Effector memory CD8-positive, alpha-beta T cell (primary cell): ENCODE data around the gene TCL1B.
"Not testable (repeated sequence)": the region's sequence is repeated elsewhere in the genome, so short reads cannot be mapped to it uniquely, and the experiment has no call there.

Source experiments
- ATAC-seq: fragments of 150-1000 bp; cut with Tn5 transposase; replicated peaks from 2 replicates; pipeline ENCODE4 v1.10.0; 2021; ENCODE audit warnings: mild to moderate bottlenecking, moderate library complexity
- DNase-seq, 3 experiments: peaks; one replicate each; pipeline ENCODE4 v3.0.0; 2021
- H3K27ac Mint-ChIP-seq, 2 donors: one replicate each; pipeline ENCODE4 v1.8.0; 2022; ENCODE audit warnings: mild to moderate bottlenecking in 2 of 2, mixed read lengths in 2 of 2, moderate library complexity in 2 of 2
- H3K27me3 Mint-ChIP-seq, 2 donors: one replicate each; pipeline ENCODE4 v1.8.0; 2022; ENCODE audit warnings: mixed read lengths in 2 of 2
- H3K36me3 Mint-ChIP-seq: one replicate; pipeline ENCODE4 v1.8.0; 2022; ENCODE audit warnings: mild to moderate bottlenecking, moderate library complexity, mixed read lengths; ENCODE audit not compliant: insufficient read depth
- H3K4me1 Mint-ChIP-seq, 2 donors: one replicate each; pipeline ENCODE4 v1.8.0; 2022; ENCODE audit warnings: low read depth in 2 of 2, mixed read lengths in 2 of 2
- H3K4me3 Mint-ChIP-seq, 2 donors: one replicate each; pipeline ENCODE4 v1.8.0; 2022; ENCODE audit warnings: mild to moderate bottlenecking in 2 of 2, mixed read lengths in 2 of 2, moderate library complexity in 2 of 2
- H3K9me3 Mint-ChIP-seq, 2 donors: one replicate each; pipeline ENCODE4 v1.8.0; 2022; ENCODE audit warnings: mixed read lengths in 2 of 2

The TCL1B gene

DNA sequence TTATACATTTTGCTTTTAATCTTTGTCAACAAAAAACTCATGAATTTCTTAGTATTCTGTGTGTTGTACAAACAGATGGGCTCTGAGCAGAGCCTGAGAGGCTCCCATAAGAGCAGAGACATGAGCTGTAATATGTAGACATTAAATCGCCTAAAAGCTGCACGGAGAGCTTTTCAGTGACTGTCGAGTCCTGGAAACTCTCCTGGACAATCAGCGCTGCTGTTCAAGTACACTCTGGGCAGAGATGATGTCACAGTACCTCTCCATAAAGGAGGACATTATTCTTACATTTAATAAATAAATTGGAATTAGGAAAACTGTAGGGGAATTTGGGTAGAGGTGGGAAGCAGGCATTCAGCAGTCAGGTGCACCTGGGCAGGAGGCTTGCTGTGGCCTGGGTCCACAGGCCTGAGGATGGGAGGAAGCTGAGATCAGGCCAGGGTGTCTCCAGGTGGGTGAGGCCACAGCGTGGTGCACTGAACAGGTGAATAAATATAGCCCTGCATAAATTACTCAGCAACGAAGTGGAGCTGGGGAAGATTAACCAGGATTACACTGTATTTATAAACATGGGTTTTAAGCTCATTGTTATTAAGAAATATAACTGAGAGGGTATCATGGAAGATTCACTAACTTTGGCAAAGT lies 41.0 kb downstream of the TCL1B start:
- ATAC-seq, result no peak
- Mint-ChIP-seq H3K36me3 (no peaks in the 10 kb centered on the region), H3K27ac (no peak overlapping the region), H3K4me1 (no peaks in the 10 kb centered on the region), H3K4me3 (no peak overlapping the region), H3K27me3 (peaks cover 70 to 87% of the 10 kb centered on the region in 2 donors), H3K9me3 (peaks cover 0 to 11% of the 10 kb centered on the region in 2 donors)
- DNase-seq, result no peak

DNA sequence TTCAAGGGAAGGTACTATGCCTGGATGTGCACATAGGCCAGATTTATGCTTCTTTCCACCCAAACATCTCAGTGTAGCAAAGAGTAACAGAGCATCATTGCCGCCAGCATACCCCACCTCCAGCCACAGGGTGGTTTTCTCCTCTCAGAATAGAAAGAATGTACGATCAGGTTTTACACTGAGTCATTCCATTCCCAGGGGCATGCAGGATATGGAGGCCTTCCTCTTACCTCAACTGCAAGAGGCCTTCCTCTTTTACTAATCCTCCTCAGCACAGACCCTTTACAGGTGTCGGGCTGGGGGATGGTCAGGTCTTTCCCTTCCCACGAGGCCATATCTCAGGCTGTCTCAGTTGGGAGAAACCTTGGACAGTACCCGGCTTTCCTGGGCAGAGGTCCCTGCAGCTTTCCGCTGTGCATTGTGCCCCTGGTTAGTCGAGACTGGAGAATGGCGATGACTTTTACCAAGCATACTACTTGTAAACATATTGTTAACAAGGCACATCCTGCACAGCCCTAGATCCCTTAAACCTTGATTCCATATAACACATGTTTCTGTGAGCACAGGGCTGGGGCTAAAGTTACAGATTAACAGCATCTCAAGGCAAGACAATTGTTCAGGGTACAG lies 43.3 kb downstream of the TCL1B start:
- DNase-seq, H3K9me3 Mint-ChIP-seq, H3K36me3 Mint-ChIP-seq, H3K27ac Mint-ChIP-seq, ATAC-seq, H3K4me3 Mint-ChIP-seq, H3K4me1 Mint-ChIP-seq: not testable (repeated sequence)
- peaks cover 70 to 84% of the 10 kb centered on the region in 2 donors for H3K27me3 Mint-ChIP-seq

DNA sequence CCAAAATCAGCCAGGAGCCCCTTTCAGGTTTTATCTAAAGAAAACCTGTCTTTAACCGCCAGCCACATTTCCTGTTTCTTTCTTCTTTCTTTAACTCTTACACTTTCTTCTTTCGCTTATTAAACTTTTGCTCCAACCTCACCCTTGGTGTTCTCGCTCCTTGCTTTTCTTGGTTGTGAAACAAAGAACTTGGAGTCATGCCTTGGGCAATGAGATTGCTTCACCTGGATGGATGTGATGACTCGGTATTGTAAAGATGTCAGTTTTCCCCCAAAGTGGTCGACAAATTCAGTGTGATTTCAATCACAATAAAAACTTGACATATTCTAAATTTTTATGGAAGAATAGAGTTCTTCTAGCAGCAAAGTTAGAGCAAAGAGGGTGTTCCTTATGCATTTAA lies 43.9 kb downstream of the TCL1B start:
- H3K36me3 Mint-ChIP-seq, result no peaks in the 10 kb centered on the region
- no peaks in the 10 kb centered on the region for H3K4me1 Mint-ChIP-seq
- H3K4me3 Mint-ChIP-seq, result no peak overlapping the region
- H3K27me3 Mint-ChIP-seq, result peaks cover 67 to 84% of the 10 kb centered on the region in 2 donors
- ATAC-seq (no peak), DNase-seq (no peak)
- H3K9me3 Mint-ChIP-seq, result no peaks in the 10 kb centered on the region
- H3K27ac Mint-ChIP-seq, result no peak overlapping the region

DNA sequence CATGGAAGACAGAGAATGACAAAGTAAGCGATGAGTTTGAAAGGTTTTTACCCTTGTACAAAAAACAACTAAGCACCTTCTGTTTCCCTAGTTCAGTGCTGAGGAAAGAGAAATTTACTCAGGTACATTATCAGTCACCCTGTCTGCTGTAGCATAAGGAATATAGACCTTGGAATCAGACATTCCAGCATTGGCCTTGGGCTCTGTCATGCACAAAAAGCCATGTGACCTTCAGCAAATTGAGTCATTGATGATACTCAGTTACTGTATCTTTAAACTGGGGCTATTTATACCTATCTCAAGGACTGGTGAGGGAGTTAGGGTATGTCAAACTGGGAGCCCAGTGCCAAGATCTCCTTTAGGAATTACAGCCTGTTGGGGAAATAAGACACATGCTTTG lies 47.0 kb downstream of the TCL1B start:
- DNase-seq (no peak), ATAC-seq (no peak)
- H3K27me3 Mint-ChIP-seq, result peaks cover 60 to 61% of the 10 kb centered on the region in 2 donors
- peaks cover 0 to 2% of the 10 kb centered on the region in 2 donors for H3K9me3 Mint-ChIP-seq
- no peak overlapping the region for H3K27ac Mint-ChIP-seq
- no peak overlapping the region for H3K4me3 Mint-ChIP-seq
- no peaks in the 10 kb centered on the region for H3K36me3 Mint-ChIP-seq
- no peaks in the 10 kb centered on the region for H3K4me1 Mint-ChIP-seq

DNA sequence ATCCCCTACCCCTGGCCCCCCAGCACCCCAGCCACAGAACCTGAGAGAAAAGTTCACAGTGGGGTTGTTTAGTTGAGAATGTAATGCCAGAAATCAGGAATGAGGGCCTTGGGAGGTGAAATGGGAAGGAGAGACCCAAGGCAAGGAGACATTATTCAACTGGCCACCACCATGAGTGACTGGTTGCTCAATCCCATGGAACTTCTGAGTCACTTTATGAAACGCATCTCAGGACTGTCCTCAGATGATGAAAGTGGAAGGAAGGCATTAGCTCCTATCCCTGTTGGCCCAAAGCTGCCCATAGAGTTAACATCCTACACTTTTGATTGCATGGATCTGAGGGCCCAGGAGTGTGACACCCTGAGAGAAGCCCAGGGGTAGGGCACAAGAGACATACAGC lies 53.1 kb downstream of the TCL1B start:
- H3K4me3 Mint-ChIP-seq, result peak overlapping the region in 1 of 2 donors; percentile 52

DNA sequence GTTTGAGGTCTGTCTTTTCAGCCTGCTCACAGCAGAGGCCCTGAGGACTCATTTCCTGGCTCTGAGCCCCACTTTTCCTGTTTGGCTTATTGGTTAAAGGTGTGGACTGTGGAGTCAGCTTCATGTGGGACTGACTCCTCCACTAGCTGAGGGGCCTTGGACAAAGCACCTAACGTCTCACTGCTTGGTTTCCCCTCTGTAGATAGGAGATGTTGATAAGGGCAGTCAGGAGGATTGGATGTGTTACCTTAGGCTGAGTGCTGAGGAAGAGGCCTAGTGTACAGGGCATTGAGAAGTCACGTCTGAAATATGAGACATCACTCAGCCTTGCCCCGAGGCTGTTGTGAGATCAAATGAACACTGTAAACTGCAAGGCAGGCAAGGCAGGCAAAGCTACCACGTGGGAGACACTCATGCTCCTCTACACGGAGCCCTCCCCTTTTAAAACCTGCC lies 54.8 kb downstream of the TCL1B start:
- H3K27me3 Mint-ChIP-seq, result peaks cover 3 to 14% of the 10 kb centered on the region in 2 donors
- H3K9me3 Mint-ChIP-seq, result peaks cover 9 to 14% of the 10 kb centered on the region in 2 donors
- ATAC-seq, result no peak
- H3K4me1 Mint-ChIP-seq, result peaks cover 7% of the 10 kb centered on the region in 2 donors
- no peaks in the 10 kb centered on the region for H3K36me3 Mint-ChIP-seq
- no peak overlapping the region for H3K4me3 Mint-ChIP-seq
- no peak for DNase-seq
- no peak overlapping the region for H3K27ac Mint-ChIP-seq

More for the DNA sequence above, 53.1 kb downstream of the TCL1B start:
- DNase-seq (no peak), ATAC-seq (no peak)
- Mint-ChIP-seq H3K4me1 (peaks cover 7% of the 10 kb centered on the region in 2 donors), H3K36me3 (no peaks in the 10 kb centered on the region), H3K27ac (peak overlapping the region; percentile 44 to 75), H3K9me3 (peaks cover 9 to 14% of the 10 kb centered on the region in 2 donors), H3K27me3 (peaks cover 13 to 14% of the 10 kb centered on the region in 2 donors)

DNA sequence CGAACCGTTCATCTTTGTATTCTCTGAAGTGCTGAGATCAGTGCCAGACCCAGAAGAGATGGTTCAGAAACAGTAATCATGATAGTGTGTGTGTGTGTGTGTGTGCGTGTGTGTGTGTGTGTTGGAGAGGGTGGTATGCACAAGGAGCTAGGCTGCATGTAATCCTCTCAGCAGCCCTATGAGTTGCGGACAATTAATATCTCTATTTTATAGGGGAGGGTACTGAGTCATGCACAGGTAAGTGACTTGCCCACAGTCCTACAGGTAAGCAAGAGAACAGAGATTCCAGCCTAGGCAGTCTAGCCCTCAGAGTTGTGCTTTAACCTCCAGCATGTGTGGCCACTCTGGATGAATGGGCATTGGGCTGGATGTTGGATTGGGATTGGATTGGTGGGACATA lies 55.6 kb downstream of the TCL1B start:
- peaks cover 9 to 14% of the 10 kb centered on the region in 2 donors for H3K9me3 Mint-ChIP-seq
- DNase-seq (no peak), ATAC-seq (no peak)
- no peak overlapping the region for H3K27ac Mint-ChIP-seq
- peaks cover 7% of the 10 kb centered on the region in 2 donors for H3K4me1 Mint-ChIP-seq
- H3K27me3 Mint-ChIP-seq, result peaks cover 0 to 14% of the 10 kb centered on the region in 2 donors
- H3K4me3 Mint-ChIP-seq, result no peak overlapping the region
- no peaks in the 10 kb centered on the region for H3K36me3 Mint-ChIP-seq
